ENCODE measurements around the gene RBM43.

DNA sequence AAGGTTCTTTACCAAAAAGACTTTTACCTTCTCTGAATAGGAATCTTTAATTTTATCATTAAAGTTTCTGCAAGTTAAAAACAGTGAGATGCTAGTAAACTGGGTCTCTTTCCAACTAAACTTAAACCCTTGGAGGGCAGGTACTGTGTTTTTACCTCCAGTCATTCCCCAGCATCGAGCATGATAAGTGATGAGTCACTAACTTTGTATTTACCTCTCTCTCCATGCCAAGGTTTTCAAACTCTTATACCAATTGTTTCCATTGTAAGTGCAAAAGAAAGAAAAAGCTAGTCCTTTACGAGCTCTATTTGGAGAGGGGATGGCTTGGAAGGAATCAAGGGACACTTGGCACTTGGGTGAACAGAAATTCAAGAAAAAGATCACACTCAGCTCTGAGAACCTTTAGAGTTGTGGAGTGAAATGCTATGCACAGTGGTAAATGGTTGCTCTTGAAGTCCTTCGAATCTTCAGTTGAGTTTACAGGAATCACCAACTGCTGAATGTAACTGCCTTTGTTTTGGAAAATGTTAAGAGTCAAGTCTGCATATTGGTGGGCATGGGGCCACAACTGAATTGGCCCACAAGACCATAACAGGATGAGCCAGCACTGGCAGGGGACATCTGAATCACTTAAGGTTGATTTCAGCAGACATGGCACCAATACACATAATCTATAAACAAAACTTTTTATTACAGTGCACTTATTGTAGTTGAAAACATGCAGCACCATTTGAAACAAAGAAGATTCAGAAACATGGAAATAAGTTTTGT is 8.3 kb upstream of the RBM43 start:
- TF ChIP-seq, protein P1, sequence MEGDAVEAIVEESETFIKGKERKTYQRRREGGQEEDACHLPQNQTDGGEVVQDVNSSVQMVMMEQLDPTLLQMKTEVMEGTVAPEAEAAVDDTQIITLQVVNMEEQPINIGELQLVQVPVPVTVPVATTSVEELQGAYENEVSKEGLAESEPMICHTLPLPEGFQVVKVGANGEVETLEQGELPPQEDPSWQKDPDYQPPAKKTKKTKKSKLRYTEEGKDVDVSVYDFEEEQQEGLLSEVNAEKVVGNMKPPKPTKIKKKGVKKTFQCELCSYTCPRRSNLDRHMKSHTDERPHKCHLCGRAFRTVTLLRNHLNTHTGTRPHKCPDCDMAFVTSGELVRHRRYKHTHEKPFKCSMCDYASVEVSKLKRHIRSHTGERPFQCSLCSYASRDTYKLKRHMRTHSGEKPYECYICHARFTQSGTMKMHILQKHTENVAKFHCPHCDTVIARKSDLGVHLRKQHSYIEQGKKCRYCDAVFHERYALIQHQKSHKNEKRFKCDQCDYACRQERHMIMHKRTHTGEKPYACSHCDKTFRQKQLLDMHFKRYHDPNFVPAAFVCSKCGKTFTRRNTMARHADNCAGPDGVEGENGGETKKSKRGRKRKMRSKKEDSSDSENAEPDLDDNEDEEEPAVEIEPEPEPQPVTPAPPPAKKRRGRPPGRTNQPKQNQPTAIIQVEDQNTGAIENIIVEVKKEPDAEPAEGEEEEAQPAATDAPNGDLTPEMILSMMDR (IDR thresholded peaks at IDR 0.05; ENCODE audit: low read depth, low read length): no peak
- TF ChIP-seq EZH2phosphoT487 (IDR thresholded peaks at IDR 0.05; ENCODE audit: low read depth): no peak
